Stimulated activated CD4-positive, alpha-beta T cell treated with anti-CD3 and anti-CD28 coated beads, Interleukin-15, amount 100 ng/mL, for 48 hours (primary cell): ENCODE measurements around the gene RAPGEF5.

Experiments used
- DNase-seq, 2 donors: peaks; one replicate each; pipeline ENCODE4 v3.0.0-alpha.2; 2020; ENCODE audit warnings: low read depth in 2 of 2

RAPGEF5 gene

GRCh38 chr7:22316914-22317313, 40.0 kb downstream of the RAPGEF5 start:
- no peak for DNase-seq

GRCh38 chr7:22307816-22308215, 49.1 kb downstream of the RAPGEF5 start:
- DNase-seq, result no peak

GRCh38 chr7:22305706-22306105, 51.2 kb downstream of the RAPGEF5 start:
- no peak for DNase-seq

DNA sequence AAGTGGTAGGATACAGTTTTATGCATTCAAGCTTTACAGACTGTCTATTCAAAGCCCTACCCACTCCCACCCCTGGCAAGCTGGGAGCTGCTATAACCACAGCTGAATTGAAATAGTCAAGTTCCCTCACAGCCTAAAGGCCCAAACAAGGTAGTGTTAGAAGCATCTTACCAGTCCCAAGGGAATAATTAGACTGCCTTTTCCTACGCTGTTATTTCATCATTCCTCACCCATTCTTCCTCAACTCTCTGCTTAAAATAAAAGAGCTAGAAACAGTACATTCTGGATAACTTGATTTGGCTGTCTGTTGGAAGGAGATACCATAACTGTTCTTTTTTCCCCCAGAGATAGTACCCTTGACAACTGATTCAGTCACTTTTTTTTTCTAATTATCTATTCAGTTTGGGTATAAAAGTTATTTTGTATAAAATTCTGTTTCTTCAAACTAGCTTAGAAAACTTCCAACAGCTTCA, 54.0 kb downstream of the RAPGEF5 start:
- no peak for DNase-seq

GRCh38 chr7:22302193-22302592, 54.8 kb downstream of the RAPGEF5 start:
- DNase-seq, result no peak

GRCh38 chr7:22301790-22302189, 55.2 kb downstream of the RAPGEF5 start:
- DNase-seq, result no peak

DNA sequence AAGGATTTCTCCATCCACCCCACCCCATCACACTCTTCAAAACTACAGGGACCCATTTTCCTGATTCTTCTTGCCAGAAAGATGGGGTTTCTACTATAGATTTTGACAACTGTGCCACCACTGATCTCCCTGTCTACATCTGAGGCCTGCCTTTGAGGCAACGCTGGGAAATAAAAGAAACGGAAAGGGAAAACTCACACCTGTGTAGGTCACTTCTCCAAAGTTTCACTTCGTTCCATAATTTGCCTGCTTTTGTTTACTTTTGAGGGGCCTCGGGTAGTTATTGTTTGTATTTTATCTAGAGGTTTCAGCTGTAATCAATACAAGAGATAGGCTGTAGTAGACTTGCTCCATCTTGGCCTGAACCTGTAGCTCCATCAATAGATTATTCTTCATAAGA, 56.1 kb downstream of the RAPGEF5 start:
- no peak for DNase-seq

GRCh38 chr7:22296916-22297315, 60.0 kb downstream of the RAPGEF5 start:
- no peak for DNase-seq

DNA sequence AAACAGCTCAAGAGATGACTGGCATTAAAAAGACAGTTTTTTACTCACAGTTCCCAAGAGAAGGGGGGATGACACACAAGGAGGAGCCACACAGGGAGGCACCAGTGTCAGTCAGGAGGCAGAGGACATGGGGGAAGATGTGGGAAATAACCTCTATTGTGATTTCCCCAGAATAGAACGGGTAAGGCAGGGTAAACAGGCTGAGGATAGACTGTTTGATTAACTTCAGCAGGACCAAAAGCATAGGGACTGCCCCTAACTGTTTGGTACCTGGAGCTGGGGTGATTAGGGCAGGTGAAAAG, 60.7 kb downstream of the RAPGEF5 start:
- no peak for DNase-seq

DNA sequence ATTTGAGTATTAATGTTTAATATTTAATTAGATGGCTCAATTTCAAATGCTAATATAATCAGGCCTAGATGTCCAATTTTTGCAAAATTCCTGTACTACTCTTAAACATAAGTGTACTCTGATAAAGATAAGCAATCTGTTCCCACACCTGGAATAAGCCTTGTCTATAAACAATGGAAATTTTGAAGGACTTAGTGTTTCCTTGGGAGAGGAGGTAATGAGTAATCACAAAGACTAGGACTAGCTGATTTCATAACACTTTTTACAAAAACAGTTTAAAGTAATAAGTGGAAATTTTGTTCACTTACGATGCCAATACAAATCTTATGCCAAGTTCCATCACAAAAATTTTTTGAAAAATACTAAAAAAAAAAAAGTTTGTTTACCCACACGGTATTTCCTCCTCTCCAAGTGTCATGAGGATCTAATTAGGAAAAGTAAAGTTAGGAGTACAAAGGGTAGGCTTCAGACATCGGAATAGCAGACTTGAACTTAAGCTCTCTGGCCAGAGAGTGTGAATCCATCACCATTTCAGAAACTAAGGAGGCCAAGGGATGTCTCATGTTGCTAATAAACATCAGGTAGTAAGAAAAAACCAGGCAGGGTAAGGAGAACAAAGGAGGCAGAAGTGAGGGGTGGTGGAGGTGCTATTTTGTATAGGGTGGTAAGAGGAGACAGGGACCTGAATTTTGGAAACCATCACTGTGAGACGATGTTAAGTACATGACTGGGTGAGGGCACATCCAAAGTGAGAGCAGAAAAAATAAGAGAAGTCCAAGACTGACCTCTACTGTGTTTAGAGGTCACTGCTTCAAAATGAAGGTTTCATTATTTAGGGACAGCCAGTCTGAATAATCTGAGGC, 61.3 kb downstream of the RAPGEF5 start:
- DNase-seq, result no peak

- no peak for DNase-seq
These were observed 64.4 kb downstream of the RAPGEF5 start for GRCh38 chr7:22292531-22292930.

DNA sequence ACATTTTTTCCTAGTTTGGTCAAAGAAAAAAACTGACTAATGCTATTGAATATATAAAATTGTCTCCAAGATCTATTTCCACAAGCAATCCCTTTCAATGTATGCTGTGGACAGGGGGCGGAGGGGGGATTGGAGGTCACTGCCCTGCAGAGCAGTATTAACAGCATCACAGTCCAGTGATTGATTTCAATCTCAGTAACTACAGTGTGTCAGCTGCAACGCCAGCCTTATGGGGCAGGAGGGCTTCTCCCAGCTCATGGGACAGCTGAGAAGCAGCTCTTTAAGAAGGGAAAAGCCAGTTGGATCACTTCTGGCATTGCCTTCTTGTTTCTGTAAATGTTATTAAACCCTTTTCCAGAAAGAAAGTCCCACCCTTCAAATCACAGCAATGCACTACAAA, 65.0 kb downstream of the RAPGEF5 start:
- DNase-seq, result no peak

DNA sequence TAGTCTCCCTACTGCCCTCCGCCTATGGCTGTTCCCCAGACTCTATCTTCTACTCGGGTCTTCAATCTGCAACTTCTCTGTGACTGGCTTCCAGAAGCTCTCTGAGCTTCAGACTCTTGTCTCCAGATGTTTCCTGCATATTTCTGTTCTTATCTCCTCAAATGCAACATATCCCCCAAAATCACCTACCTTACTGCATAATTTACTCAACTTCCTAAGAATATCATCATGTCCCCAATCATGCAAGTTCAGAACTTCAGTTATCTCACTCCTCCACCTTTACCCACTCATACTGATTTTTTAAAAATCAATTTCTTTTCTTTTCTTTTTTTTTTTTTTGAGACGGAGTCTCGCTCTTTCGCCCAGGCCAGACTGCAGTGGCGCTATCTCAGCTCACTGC, 68.8 kb downstream of the RAPGEF5 start:
- no peak for DNase-seq

DNA sequence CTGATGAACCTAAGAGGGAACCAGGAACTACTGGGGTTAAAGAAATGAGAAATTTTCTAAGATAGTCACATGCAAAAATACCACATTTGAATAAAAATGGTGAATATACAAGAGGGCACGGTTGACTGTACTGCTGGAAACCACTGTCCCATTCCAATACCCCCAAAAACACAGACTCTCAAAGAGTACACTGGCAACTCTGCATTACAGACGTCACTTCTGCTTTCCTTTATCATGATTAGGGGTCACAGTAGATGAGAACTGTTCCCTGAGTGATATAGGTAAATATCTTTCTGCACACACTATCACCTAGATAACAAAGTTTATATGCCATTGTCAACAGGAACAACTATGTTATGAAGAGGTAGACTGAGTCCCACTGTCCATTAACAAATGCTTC, 69.5 kb downstream of the RAPGEF5 start:
- no peak for DNase-seq

DNA sequence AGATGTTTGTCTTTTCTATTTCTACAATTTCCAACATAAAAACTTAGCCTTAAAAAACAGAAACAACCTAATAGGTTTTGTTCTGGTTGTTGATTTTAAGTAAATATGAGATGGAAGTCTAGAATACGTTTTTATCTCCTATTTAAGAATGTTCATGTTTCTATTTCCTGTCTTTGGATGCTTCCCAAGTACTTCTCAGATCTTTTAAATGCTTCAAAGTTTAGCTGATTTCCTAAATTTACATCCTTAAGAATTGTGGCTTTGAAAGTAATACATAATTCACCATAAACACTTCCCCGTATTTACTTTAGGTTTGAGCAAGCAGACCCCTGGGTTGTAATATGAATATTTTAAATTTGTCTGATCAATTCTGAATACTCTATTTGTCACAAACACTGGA, 70.5 kb downstream of the RAPGEF5 start:
- DNase-seq, result no peak

- no peak for DNase-seq
These were observed 75.5 kb downstream of the RAPGEF5 start for GRCh38 chr7:22281481-22281880.

GRCh38 chr7:22280031-22280430, 76.9 kb downstream of the RAPGEF5 start:
- DNase-seq, result no peak

- DNase-seq, result no peak
These were observed 78.3 kb downstream of the RAPGEF5 start for GRCh38 chr7:22278660-22279059.

DNA sequence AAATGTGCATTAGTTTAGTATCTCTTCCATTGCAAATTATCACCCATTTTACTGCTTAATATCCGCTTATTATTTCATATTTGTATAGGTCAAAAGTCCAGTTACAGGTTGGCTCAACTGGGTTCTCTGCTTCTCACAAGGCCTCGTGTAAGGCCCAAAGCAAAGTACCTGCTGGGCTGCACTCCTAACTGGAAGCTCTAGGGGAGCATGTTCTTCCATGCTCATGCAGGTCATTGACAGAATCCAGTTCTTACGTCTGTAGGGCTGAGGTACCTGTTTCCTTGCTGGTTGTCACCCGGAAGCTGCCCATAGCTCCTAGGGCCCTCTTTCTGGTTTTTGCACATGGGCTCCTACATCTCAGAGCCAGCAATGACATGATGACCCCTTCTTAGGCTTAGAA, 79.6 kb downstream of the RAPGEF5 start:
- no peak for DNase-seq

- DNase-seq, result no peak
These were observed 81.3 kb downstream of the RAPGEF5 start for GRCh38 chr7:22275661-22276060.

DNA sequence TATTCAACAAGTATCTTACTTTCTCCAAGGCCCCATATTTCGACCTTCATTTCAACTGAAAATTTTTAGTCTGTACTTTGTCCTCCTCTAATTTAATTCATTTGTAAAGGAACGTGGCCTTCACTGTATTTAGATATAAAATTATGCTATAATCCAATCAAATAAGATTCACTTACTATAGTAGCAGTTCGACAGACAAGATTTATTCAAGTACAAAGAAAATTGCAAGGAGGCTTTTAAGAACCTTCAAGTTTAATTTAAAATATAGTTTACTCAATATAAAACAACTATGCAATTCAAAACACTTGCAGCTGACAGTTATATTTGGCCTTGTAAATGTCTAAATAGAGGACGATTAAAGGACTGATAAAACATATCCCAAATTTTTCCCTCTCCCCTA, 85.6 kb downstream of the RAPGEF5 start:
- DNase-seq, result no peak

DNA sequence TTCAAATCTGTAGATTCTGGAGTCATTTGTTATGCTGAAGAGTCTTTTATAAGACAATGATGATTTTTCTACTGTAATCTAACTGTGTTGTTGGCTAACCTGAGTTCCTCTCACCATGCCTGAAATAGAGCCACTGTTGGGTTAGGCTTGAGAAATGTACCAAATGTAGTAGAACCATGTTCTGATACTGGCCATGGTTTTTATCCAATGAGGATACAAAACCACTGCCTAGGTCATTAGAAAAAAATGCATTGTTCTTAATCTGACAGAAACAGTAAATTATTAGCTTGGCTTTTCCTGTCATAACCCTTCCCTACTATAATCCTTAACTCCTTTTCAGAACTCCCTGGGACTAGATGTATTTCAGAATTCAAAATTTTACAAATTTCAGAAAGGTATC, 86.6 kb downstream of the RAPGEF5 start:
- no peak for DNase-seq

DNA sequence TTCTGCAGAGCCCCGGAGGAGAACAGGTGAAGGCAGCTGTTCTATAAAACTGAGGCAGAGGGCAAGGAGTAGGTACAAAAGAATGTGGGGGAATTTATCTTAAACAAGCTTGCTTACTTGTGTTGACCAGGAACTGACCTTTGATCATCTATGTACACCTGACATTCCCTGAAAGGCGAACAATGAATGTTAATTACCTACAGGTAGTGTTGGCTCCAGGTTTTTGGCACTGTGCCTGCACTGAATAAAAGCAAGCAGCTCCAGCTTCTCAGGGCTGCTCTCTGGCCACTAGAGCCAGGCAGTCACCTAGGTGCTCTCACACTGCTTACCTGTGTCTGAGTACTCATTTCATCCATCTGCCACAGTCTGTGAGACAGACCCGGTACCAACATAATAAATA, 87.0 kb downstream of the RAPGEF5 start:
- no peak for DNase-seq

DNA sequence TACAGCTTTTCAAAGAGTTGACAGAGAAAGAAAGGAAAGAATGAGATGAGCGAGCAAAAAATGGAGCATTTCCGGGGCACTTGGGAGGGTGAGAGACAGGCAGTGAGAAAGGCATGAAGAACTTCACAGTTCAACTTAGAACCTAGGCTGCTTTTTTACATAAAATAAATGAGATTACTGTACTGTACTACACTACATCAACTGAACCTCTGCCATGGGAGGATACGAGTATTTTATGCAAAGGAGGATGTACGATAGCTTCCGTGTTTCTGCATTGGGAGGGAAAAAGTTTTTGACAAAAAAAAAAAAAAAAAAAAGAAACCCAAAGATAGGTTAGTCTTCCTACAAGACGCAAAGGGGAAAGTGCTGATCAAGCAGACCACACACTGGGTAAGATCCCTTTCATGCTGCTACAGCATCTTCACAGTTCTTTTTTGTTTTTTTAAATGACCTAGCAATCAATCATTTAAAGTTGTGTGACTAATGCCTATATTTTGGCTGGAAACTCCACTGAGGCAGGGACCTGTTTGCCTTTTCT, 88.0 kb downstream of the RAPGEF5 start:
- no peak for DNase-seq
